GM21825 (cell line): ENCODE data around the gene SPSB3.

ENCODE experiments used
- ATAC-seq: cut with Tn5 transposase; IDR thresholded peaks from one replicate; pipeline ENCODE4 v1.9.1; 2021; ENCODE audit warnings: mild to moderate bottlenecking, moderate library complexity; ENCODE audit not compliant: unreplicated experiment

SPSB3 gene

DNA sequence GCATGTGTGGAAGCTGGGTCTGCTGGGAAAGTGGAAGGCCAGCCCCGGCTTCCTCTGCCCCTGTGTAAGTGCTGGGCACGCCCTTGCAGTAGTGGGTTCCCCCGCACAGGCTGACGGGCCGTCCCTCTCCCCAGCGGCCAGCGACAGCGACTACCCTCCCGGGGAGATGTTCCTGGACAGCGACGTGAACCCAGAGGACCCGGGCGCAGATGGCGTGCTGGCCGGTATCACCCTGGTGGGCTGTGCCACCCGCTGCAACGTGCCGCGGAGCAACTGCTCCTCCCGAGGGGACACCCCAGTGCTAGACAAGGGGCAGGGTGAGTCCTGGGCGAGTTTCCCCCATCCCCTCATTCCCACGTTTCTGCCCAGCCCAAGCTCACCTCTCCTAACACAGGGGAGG lies 16.5 kb downstream of the SPSB3 start:
- no peak for ATAC-seq

DNA sequence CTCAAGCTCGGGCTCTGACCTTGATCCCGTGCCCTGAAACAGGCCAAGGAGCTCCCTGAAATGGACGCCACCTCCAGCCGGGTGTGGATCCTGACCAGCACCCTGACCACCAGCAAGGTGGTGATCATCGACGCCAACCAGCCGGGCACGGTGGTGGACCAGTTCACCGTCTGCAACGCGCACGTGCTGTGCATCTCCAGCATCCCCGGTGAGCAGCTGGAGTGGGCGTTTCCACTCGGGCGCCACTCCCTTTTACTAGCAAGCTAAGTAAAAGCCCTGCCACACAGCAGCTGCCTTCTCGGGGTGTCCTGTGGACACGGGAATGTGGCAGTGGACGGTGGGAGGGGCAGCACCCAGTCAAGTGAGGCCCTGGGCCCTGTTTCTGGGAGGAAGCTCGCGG lies 17.4 kb downstream of the SPSB3 start:
- ATAC-seq, result no peak

DNA sequence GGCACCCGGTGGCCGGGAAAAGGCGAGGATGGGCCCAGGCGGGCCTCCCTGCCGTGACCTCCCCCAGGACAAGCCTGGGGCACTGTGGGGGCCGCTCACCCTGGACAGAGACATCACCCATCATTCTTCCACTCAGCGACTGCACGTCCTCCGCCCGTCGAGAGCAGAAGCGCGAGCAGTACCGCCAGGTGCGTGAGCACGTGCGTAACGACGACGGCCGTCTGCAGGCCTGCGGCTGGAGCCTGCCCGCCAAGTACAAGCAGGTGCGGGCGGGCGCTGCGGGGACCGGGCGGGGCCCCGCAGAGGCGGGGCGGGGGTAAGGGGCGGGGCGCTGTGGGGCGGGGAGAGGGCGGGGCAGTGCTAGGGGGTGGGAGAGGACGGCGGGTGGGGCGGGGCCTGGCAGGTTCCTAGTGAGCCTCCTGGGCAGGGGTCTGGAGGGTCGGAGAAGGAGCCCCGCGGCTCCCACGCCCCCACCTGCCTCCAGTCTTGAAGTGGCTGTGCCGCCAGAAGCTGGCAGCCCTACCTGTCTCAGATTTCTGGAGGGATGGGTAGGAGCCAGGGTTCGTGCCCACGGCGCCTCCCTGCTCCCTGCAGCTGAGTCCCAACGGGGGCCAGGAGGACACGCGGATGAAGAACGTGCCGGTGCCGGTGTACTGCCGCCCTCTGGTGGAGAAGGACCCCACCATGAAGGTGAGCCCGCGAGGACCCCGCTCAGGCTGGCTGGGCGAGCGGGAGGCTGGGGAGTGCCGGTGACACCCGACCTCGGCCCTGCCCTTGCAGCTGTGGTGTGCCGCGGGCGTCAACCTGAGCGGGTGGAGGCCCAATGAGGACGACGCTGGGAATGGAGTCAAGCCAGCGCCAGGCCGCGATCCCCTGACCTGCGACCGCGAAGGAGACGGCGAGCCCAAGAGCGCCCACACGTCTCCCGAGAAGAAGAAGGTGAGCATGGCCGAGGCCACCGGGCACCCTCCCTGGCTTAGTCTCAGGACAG lies 18.6 kb downstream of the SPSB3 start:
- no peak for ATAC-seq

DNA sequence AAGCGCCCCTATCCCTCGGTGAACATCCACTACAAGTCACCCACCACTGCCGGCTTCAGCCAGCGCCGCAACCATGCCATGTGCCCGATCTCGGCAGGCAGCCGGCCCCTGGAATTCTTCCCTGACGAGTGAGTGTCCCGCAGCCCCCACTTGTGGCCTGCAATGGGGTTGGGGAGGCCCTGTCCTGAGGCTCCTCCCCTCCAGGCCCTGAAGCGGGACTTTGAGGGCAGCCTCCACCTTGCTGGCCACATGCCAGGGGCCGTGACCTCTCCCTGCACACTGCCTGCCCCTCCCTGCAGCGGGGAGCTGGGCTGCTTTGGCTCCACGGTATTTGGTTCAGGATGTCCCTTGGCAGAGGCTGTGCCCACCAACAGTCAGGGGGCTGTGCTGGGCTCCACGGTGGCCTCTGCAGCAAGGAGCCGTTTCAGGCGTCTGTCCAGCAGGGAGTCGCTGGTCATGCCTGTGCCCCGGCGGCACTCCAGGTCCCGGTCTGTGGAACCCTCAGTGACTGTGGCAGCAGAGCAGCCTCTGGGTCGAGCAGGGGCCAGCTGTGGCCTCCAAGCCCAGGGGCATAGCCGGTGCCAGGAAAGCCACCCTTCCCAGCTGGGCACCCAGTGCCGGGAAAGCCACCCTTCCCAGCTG lies 19.4 kb downstream of the SPSB3 start:
- ATAC-seq, result no peak

DNA sequence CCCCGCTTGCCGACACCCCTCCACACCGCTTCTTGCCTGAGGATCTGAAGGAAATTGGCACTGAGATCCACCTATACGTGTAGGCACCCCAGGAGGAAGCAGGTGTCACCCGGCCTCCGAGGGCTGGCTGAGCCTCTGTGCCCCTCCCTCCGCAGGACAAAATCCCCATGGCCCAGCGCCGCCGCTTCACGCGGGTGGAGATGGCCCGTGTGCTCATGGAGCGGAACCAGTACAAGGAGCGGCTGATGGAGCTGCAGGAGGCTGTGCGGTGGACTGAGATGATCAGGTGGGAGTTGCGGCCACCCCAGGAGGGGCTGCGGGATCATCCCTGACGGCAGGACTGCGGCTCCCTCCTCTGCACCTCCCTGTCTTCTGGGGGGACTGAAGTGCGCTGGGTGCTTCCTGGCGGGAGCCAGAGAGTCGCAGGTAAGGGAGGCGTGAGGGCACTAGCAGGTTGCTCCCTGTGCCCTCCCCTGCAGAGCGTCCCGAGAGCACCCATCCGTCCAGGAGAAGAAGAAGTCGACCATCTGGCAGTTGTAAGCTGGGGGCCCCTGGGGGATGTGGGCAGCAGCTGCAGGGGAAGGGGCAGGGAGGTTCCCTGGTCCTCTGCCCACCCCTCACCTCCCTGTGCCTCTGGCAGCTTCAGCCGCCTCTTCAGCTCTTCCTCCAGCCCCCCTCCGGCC lies 20.0 kb downstream of the SPSB3 start:
- ATAC-seq, result no peak

DNA sequence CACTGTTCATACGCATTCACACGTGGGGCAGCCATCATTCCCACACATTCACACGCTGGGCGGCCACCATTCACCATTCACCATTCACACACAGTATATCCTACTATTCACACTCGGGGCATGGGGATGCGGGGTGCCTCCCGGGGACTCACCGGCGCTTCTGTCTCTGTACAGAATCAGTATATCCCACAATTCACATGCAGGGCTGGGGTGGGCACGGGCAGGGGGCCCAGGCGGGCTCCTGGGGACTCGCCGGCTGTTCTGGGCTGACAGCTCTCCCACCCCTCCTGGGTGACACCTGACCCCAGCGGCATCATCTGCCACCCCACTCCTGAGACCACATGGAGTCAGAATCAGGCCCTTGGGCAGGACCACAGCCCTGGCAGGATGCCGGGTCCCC lies 20.6 kb downstream of the SPSB3 start:
- ATAC-seq, result no peak

DNA sequence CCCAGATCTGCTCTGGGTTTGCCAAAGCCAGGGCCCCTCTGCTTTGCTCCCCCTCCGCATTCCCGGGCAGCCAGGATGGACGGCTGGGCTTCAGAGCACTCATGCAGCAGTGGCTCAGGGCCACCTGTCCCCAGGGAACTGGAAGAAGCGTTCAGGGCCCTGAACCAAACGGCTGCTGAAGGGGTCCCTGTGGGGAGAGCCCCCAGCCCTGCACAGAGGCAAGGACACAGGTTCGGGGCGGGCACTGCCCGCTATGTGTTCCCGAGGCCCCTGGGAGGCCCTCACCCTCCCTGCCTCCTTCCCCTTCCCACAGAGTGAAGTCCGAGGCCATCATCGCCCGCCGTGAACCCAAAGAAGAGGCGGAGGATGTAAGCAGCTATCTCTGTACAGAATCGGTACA lies 21.5 kb downstream of the SPSB3 start:
- no peak for ATAC-seq

DNA sequence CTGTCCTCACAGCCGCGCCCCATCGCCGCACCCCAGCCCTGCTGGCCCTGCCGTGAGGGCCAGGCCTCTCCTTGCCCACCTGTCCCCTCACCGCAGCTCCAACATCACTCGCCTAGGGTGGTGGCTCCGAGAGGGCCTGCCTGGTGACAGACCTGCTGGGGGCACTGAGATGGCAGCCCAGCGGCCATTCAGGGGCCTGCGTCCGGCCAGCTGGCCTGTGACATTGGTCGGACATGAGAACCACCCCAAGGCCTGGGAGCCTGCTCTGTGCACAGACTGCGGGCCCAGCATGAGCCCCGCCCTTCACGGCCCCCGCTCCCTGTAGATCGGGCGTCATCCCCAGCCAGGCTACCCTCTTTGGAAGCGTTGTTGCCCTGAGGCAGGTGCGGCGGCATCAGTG lies 22.9 kb downstream of the SPSB3 start:
- ATAC-seq, result no peak

DNA sequence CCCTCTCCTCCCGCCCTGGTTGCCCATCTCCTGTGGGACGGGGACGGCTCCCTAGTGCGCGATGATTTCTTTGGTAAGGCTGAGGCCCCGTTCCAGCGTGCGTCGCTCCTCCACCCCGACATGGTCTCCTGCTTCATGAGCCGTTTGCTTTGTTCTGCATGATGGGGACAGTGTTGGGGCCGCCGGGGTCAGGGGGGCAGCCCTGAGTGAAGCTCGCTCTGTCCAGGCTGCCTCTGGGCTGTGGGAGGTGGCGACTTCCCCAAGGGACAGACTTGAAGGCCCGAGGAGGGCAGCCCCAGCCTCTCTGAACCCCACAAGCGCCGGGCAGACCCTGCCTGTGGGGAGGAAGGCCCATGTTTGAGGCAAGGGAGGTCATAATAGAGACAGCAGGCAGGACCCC lies 23.4 kb downstream of the SPSB3 start:
- ATAC-seq, result no peak

DNA sequence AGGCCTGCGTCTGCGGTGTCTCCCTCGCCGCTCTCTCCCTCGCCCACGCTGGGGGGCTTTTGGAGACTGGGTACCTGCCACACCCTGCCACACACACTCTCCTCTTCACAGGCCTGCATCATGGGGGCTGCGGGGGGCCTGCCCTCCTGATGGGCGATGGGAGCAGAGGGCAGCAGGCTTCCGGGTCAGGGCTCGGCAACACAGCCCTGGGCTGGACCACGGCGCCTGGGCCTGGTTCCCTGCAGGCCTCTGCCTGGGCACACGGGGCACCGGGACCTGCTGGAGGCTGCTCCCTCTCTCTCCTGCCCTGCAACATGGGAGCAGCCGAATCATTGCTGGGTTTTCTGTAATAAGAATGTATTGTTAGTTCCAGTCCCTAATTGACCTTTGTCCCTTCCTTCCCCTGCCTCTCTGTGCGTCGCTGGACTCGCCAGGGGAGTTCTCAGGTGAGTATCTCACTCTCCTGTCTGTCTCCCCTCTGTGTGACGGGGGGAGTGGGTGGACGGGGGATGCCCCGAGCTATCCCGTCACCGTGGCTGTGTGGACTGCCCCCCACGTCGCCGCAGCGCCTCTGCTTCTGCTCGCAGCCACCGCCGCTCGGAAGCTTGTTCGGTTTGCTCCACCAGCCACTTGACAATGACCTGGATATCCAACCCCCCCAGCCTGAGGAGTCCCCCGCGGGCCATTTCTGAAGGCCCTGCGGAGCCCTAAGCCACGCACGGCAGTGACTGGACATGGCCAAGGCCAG lies 24.5 kb downstream of the SPSB3 start:
- no peak for ATAC-seq

DNA sequence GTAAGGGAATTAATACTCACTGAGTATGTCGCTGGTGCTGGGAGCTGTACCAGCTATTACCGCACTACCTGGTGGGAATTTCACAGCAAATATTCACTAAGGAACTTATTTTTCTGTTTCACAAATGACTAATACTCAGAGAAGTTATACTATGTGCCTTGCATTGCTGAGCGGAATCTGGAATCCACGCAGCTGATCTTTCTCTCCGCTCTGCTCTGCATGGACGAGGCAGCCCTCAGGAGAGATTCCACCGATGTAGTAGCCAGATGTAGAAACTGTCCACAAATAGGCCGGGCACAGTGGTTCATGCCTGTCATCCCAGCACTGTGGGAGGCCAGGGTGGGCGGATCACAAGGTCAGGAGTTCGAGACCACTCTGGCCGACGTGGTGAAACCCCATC lies 28.2 kb downstream of the SPSB3 start:
- no peak for ATAC-seq

DNA sequence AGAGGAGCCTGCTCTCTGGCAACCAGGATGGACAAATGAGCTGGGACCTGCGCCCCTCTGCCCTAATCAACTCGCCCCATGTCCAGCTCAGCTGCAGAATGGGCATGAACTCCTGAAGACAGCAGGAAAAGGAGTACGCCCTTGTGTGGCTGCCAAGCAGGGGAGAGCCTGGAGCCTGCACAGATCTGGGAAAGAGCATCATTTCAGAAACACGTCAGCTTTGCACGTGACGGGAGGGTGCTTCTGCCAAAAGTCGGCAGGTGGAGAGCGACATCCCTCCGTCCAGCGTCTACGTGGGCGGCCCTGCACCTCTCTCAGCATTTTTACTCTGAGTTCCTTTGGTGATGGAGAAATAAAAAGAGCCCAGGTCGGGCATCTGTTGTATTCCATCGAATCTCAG lies 29.5 kb downstream of the SPSB3 start:
- no peak for ATAC-seq

DNA sequence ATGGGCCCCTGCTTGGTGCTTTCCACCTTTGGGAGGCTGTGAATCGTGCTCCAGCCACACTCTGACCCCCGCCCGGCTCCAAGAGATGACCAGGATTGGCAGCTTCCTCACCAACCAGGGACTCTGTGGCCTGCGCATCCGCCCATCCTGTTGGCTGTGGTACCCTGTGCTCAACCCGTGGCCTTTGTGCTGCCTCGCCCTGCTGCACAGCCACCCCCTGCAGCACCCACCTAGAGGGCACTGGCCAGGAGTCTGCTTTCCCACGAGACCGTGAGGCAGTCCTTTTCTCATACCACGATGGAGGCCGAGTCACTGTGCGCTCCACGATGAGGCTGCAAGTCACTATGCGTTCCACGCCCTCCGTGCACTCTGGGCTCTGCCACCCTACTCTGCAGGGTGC lies 30.4 kb downstream of the SPSB3 start:
- ATAC-seq, result no peak

DNA sequence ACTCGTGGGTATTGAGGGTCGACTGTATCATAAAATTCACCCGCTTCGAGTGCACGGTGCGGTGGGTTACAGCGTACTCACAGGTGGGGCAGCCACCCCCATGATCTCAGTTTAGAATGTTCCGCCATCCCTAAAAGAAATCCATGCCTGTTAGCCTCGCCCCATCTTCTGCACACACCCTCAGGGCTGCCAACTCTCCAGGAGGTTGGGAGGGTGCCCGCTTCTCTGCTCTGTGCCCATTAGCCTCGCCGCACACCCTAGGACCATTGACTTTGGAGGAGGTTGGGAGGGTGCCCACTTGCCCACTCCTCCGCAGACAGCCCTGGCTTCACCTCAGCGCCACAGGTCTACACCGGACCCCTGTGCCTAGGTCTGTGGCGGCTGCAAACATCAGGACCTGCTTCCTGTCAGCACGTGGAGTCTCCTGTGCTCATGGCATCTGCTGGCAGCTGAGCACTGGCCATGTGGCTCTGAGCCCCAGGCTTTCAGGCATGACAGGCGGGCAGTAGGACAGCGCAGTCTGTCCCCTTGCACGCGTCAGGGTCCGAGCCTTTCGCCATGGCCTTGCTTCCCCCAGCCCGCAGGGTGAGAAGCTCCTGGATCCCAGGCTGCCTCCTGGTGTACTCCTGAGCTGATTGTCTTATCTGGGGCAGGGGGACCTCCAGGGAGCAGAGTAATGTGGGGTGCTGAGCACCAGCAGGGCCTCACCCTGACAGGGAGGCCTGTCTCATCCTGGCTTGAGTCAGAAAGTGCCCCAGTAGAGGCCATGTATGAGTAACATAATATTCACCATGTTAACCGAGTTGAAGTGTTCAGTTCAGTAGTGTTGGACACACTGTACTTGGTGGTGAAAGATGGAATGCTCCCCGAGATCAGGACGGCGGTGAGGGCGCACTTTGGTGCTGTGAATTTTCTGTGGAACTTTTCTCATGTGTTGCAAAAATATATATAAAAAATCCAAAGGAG lies 32.9 kb downstream of the SPSB3 start:
- ATAC-seq, result no peak

DNA sequence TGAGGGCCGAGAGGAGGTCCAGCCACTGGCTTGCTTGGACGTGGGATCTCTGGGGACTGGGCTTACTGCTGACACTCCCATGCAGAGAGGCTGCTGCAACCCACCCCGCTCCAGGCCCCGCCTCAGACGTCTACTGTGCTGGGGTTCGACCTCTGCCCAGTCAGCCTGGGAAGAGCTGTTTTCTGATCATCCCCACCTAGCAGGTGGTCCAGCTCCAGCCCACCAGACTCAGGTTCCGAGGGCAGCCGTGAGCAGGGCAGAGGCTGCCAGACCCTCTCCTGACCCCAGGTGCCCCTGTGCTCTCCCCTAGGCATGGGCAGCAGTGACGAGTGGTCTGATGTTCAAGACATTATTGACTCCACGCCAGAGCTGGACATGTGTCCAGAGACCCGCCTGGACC lies 34.4 kb downstream of the SPSB3 start:
- no peak for ATAC-seq

DNA sequence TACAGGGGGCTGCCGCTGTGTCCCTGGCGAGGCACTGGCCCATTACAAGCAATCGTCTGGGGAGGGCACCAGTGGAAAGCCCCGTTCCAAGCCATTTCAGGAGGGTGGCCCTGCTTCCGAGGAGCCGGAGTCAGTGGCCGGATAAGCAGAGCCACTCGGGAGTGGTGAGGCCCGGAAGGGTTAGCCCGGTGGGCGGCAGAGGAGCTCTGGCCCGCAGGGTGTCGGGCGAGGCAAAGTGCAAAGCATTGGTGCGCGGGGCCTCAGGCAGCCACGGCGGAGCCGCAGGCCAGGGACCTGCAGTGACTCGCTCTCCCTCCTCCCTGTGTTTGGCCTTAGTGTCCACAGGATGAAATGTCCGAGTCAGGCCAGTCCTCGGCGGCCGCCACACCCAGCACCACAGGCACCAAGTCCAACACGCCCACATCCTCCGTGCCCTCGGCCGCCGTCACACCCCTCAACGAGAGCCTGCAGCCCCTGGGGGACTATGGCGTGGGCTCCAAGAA lies 35.6 kb downstream of the SPSB3 start:
- no peak for ATAC-seq

DNA sequence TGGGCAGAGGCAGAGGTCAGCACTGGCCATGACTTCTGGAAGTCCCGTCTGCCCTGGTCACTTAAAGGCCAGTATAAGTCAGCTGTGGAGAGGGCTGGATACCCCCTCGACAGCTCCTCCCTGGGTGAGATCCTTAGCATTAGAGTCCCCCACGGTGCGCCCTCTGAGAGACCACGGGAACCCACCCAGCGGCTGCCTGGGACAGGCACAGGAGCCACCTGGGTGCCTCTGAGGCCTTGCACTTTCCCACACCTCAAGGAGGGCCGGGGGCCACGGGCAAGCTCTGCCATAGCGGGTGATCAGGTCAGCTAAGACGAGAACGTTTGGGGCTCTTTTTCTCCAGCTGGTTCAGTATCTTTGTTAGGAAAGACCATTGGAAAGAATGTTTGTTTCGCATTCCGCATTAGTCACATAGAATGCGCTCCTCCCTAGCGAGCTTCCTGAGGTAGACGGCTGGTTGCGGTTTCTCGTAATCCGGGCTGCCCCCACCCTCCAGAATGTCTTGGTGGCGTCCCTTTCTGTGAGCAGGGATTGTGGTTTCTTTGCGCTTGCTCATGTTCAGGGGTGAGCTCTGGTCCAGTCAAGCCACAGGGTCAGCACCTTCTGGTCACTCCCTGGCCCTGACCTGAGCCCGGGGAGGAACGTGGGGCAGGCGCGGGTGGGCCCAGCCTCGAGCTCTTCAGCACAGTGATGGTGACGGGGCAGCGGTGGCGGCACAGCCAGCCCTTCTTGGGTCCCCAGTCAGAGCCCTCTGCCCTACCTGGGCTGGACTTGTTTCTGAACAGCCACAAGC lies 36.3 kb downstream of the SPSB3 start:
- no peak for ATAC-seq

DNA sequence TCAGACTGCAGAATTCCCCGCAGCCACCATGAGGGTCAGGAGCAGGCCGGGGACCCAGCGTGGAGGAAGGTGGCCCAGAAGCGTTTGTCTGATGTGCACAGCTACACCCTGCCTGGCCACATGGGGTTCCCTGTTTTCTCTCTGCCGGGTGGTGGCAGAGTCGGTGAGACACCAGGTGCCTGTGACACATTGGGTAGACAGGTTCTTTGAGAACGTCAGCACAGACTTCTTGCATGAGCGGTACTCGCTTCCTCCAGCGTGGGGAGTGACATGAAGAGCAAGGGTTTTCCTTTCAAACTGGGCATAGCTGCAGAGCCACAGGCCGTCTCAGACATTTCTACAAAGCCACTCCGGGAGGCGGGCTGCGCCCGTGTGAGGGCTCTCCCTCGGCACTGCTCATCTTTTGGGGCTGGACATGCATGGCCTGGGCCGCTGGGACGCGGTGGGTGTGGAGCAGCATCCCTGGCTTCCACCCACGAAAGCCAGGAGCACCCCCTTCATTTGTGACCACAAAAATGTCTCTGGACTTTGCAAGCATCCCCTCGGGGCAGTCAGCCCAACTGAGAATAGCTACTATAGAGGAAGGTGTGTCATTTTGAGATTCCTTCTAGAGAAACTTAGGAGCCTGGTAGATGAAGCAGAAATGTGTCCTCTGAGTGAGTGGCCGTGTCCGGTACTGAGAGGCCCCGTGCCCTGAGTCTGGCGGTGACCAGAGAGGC lies 37.0 kb downstream of the SPSB3 start:
- no peak for ATAC-seq
